GM18505 (cell line): ENCODE results near the gene KLHL10.

Experiments used
- ATAC-seq: cut with Tn5 transposase; IDR thresholded peaks from one replicate; pipeline ENCODE4 v1.9.1; 2021; ENCODE audit not compliant: unreplicated experiment
- POLR2A ChIP-seq: IDR thresholded peaks from 4 replicates; pipeline ENCODE4 v1.6.1; 2011; ENCODE audit warnings: borderline replicate concordance; ENCODE audit not compliant: insufficient read depth, insufficient read length; ENCODE audit errors: extremely low read depth

The KLHL10 gene

DNA sequence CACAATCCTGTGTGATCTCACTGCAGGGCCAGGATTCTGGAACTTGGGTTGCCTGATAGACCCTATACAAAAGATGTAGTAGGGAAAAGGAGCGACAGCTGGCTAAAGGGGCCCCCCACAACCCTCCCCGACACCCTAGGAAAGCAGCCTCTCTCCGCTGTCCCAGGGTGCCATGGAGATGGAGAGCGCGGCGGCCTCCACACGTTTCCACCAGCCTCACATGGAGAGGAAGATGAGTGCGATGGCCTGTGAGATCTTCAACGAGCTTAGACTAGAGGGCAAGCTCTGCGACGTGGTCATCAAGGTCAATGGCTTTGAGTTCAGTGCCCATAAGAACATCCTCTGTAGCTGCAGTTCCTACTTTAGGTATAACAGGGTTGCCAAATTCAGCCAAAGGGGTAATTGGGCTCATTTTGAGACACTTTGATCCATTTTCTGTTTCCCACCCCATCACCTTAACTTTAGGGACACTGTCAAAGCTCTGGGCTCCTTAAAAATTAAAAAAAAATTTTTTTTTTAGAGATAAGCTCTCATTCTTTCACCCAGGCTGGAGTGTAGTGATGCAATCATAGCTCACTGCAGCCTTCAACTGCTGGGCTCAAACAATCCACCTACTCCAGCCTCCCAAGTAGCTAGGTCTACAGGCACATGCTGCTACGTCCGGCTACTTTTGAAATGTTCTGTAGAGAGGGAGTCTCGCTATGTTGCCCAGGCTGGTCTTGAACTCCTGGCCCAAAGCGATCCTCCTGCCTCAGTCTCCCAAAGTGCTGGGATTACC, at the start of gene KLHL10:
Gene KLHL10 (plus strand): TSS at position 65 of the 778 bp plus-strand sequence. CDS start 108 bp downstream, at position 173.
- no peak for TF ChIP-seq POLR2A
- no peak for ATAC-seq

DNA sequence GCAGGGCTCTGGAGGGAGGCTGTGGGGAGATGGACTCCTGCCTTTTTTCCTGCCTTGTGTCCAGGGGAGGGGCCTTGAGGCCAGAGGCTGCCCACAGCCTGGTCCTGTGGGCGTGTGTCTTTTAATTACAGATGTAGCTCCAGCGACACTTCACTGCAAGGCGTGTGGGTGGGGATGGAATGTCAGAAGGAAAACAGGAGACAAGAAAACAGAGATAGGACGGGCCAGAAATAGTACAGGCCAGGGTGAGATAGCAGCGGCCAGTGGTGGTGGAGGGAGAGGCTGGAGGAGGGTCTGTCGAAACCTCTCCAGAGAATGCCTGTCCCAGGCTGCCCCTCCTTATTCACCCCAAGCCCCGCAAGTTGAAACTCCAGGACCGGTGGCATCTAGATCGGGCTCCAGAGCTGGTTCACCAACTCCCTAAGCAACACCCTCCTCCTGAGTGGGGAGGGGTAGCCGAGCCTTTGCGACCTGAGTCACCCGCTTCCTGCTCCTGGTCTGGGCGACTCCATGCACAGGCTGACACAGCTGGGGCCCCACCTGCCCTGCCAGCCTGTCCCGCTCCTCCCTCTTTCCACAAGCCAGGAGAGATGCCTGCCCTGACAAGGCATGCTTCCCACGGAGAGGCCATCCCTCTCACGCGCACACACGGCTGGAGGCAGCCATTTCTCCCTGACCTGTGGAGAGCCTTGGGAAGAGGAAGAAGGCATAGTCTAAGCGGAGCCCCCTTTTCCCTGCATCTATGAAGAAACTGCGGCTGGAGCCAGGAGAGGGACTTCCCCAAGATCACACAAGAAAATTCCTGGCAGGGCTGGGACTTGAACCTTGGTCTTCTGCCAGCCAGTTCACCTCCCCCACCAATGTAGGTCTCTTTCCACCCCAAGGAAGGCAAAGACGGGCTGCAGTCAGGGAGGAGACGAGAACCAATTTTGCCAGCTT, 44.5 kb upstream of the KLHL10 start:
- no peak for TF ChIP-seq POLR2A
- no peak for ATAC-seq

DNA sequence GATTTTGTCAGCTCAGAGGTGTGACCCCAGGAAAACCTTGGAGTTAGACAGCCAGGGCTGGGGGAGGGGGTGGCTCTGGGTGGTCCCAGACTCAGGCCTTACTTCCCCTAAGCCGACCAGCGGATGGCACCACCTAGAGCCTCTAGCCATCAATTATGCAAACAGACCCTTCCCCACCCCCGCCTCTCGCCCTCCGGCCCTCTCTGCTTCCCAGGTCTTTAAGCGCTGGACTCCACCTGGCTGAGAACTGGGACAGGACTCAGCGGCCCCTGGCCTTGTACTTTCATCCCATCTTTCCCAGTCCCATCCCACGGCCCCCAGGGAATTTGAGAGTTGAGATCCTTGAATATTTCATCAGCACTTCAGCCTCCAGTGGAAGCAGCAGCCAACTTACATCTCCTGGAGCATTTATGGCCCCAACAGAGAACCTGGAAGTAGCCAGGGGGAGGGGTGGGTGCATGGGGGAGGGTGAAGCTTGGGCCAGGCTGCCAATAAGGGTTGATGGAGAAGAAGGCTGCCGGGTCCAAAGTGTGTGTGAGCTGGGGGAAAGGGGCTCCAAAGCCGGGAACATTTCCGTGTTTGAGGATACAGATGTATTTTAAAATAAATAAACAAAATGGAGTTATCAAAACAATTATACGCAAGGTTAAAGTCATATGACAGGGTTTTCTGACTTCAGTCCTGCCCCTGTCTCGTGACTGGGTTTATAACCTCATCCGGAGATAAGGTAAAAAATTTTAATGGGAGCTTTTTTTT, 43.7 kb upstream of the KLHL10 start:
- no peak for TF ChIP-seq POLR2A

DNA sequence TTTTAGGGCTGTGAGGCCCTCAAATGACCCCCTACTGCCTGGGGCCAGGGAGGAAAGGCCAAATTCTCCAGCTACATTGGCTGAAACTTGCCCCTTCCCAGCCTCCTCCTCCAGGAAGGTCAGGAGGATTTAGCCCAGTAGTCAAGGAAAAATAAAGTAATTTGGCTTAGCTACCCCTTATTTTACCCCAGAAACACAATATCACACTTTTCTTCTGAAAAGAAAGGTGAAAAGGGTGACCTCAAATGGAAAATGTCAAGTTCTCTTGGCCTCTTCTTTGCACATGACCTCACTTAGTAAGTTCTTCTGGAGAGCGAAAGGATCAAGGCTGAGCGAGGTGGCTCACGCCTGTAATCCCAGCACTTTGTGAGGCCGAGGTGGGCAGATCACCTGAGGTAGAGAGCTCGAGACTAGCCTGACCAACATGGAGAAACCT, 43.1 kb upstream of the KLHL10 start:
- no peak for TF ChIP-seq POLR2A
- ATAC-seq: no peak

More for the DNA sequence above, 43.7 kb upstream of the KLHL10 start:
- ATAC-seq: no peak

DNA sequence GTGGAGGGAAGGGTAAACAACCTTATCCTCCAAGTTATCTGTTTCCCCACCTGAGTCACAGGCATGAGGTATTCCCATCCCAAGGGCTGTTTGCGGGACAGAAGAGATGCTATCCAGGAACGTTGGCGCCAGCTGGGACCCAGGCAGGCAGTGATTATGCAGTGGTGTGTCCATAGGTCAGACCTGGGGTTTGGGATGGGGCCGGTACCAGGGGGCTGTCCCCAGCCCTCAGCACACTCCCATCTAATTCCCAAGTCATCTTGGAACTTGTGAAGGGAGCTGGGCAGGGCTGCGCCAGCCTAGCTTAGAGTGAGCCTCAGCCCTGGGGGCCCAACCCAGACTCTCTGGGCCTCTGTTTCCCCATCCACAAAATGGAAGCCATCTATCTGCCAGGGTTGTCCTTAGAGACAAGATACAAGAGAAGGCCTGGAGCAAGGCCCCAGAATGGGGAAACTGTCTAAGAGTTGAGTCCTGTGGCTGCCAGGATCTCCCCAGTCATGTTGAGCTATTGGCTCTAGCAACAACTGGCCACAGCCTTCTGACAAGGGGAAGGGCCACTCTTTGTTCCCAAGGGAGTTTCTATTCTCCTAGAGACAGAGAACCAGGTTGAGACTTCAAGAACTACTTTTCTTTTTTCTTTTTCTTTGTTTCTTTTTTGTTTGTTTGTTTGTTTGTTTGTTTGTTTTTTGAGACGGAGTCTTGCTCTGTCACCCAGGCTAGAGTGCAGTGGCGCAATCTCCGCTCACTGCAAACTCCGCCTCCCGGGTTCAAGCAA, 41.3 kb upstream of the KLHL10 start:
- TF ChIP-seq POLR2A: no peak
- no peak for ATAC-seq

DNA sequence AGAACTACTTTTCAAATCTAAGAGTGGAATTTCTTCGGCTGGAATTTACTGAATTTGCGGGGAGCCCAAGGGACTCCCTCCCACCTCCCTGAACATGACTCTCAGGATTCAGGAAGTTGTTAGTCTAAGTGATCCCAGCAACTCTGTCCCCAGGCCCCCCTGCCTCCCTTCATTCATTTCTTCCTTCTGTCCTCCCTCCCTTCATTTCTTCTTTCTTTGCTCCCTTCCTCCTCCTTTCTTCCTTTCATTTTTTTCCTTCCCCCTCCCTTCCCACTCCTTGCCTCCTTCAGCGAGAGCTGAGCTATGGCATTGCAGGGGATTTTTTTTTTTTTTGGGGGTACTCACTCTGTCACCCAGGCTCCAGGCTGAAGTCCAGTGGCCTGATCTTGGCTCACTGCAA, 40.2 kb upstream of the KLHL10 start:
- TF ChIP-seq POLR2A: no peak
- no peak for ATAC-seq

DNA sequence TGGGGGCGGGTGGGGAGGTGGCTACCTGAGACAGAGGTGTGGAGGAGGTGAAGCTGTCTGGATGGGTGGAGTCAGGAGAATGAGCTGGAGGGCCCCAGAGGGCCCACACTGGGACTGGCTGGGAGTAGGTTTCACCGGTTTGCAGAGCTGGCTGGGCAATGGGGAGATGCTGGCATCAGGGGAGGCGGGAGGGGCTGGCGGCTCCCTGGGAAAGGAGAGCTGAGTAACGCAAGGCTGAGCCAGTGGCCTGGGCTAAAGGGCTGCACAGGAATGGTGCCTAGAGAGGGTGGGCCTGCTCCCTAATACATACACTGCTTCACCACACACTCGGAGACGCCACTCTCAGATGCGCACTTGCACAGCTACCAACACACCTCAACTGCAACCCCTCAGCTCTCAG, 38.3 kb upstream of the KLHL10 start:
- TF ChIP-seq POLR2A: no peak
- ATAC-seq: no peak

DNA sequence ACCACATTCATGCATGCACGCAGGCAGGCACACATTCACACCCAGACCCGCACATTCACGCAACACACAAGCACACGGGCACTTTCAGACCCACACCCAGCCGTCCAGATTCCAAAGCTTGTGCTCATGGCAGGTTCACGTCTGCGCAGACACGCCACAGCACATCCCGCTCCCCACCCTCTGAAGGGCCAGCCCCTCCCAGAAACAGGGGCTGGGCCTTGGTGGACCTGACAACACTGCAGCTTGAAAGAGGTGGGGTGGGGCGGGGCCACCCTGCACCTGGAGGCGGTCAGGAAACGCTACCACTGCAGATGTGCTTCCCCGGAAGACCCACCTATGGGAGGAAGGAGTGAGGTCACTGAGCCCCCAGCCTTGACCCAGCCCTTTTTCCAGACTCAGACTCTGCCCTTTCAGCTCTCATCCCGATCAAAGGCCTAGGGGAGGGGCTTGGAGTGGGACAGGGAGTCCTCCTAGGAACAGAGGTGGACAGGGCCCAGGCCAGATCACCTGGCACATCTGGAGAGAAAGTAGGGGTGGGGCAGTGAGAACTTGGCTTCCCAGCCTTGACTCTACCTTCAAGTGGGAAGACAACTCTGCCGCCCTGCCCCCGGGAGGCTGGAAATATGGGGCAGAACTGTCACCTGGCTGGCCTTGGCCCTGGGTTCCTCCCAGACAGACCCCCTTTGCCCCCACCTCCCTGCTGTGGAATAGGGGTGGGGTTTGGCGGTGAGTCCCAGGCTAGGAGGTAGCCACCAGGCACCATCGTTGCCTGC, 36.8 kb upstream of the KLHL10 start:
- no peak for TF ChIP-seq POLR2A
- ATAC-seq: no peak

DNA sequence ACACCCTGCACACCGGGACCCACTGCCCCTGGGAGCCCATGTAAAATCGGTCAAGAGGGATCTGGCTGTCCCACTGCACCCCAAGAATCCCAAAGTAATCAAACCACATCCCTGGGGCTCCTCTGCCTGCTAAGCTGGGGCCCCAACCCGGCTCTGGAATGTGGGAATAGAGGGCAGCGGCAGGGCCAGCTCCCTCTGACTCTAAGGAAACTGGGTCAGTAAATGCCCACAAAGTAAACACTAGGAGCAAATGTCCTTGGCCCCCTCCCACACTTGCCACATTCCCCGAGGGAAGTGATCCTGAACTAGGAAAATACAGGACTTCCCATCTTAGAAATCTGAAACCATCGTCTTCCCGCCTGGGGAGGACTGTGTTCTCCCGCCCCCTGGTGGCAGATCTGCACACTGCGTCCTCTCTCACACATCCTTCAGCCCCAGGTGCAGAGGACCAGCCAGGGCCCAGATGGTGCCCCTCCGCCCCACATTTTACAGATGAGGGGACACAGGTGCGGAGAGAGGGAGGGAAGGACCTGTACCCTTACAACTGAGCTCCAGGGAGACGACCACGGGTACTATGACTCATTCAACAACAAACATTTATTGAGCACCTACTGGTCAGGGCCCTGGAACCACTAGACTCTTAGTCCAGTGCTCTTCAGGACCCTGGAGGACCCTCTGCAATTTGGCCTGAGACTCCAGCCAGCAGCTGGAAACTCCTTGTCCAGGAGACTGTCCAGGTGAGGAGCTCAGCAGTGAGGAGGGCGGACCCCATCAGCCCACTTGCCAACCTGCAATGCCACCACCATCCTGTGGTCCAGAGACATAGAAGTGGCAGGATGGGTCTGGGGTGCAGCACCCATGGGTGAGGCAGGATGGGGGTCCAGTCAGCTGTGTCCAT, 36.0 kb upstream of the KLHL10 start:
- TF ChIP-seq POLR2A: no peak
- ATAC-seq: no peak

DNA sequence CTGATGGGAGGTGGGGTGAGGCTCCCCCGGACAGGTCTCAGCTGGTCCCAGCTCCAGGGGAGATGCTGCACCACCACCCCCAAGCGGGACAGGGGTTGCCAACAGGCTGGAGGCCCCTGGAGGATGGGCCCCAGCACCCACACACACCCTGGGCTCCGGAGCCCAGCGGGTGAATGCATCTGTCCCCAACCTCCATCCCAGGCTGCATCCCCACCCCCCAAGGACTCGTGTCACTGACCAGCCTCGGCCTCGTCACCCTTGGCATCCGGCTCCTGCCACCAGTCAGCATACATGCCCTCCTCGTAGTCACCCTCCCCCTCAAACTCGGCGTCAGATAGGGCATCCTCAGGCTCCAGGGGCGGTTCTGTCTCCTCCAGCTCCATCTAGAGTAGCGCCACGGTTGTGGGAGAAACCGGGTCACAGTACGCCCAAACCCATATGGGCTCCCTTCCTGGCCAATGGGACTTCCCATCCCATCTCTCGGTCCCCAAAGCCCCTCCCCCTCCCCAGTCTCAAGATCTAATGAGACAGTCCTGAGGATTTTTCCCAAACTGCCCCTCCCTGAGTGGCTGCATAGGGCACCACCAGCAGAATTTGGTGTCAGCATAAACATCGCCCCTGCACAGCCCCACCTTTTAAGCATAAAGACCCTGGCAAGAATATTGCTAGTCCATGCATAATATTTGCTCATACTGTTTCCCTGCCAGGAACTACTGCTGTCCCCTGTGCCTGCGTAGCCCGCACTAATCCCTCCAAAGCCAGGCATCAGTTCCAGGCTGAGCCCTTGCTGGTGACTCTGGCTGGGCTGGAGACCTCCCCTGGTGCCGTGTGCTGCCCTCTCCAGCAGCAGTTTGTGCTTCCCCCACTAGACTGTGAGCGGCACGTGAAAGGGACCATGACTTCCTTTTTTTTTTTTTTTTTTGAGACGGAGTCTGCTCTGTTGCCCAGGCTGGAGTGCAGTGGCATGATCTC, 34.3 kb upstream of the KLHL10 start:
- no peak for ATAC-seq

More for the DNA sequence above, 34.3 kb upstream of the KLHL10 start:
- no peak for TF ChIP-seq POLR2A
